ENCODE results near the gene MCCC1. TPM values are rescaled to one million over a fixed set of nuclear protein-coding genes. Genes with fewer than 3 reads are reported as not detected.
A peak's percentile ranks its signal among the peaks of the same experiment; 100 is the strongest.

MCCC1 gene
- total and polyA plus RNA-seq, 2 of the 13 experiments (the other 11 are each of a cell fraction or from before 2014, with no cell fraction given), result 11.7 to 30.1 TPM

GRCh38 chr3:183099026-183099837, at the start of gene MCCC1 (continued):
- TF ChIP-seq ZNF407 (CRISPR knock-in tag; IDR thresholded peaks at IDR 0.05; ENCODE audit: not compliant biosample characterization) (peak; percentile 85), TBX3 (IDR thresholded peaks at IDR 0.05; ENCODE audit: borderline replicate concordance) (no peak), ZBTB44 (CRISPR knock-in tag; IDR thresholded peaks at IDR 0.05) (no peak), KLF12 (CRISPR knock-in tag; IDR thresholded peaks at IDR 0.05; ENCODE audit: borderline replicate concordance) (no peak), PRDM4 (CRISPR knock-in tag; IDR thresholded peaks at IDR 0.05; ENCODE audit: borderline replicate concordance) (no peak), ZNF446 (CRISPR knock-in tag; IDR thresholded peaks at IDR 0.05) (peak; percentile 77), ZFP91 (CRISPR knock-in tag; IDR thresholded peaks at IDR 0.05; ENCODE audit: borderline replicate concordance) (peak; percentile 90; the same call in 1 of the 2 replicates), ZNF503 (CRISPR knock-in tag; IDR thresholded peaks at IDR 0.05) (peak; percentile 47)

Data from HepG2 (cell line).